ENCODE measurements around the gene CCNL2.

DNA sequence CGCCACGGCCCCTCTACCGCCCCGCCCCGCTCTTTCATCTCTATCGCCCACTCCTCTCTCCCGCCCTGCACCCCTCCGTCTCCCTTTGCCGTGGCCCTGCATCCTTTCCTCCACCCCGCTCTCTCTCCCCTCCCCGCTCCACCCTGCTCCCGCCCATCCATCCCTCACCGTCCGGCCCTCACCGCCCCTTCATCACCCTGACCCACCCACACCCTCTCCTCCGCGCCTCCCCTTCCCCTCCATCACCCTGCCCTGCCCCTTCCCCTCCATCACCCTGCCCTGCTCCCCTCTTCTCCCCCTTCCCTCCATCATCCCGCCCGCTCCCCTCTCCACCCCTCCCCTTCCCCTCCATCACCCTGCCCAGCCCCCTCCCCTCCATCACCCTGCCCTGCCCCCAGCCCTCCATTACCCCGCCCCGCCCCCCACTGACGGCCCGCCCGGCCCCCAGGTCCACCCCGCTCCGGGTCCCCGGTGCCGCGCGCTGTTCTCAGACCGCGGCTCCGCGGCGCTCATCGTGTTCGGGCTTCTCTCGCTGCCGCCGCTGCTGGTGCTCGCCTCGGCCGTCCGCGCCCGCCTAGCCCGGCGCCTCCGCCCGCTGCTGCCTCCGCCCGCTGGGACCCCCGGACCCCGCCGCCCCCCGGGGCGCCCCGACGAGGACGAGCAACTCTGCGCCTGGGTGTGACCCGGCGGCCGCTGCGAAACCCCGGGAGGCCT lies 28.1 kb upstream of the CCNL2 start:
- TF ChIP-seq SUZ12 (IDR thresholded peaks at IDR 0.05; ENCODE audit: extremely low read depth, insufficient read depth, insufficient read length) = no peak
- no peak for TF ChIP-seq YY1 (IDR thresholded peaks at IDR 0.05; ENCODE audit: insufficient read depth, insufficient read length)
- TF ChIP-seq ZNF274 (IDR thresholded peaks at IDR 0.05; ENCODE audit: low read depth, low read length) = no peak
